EL (cell line): ENCODE data around the gene UBA3.

Experiments
- DNase-seq: peaks from one replicate; pipeline ENCODE4 v3.0.0-alpha.2; 2016

The UBA3 gene

DNA sequence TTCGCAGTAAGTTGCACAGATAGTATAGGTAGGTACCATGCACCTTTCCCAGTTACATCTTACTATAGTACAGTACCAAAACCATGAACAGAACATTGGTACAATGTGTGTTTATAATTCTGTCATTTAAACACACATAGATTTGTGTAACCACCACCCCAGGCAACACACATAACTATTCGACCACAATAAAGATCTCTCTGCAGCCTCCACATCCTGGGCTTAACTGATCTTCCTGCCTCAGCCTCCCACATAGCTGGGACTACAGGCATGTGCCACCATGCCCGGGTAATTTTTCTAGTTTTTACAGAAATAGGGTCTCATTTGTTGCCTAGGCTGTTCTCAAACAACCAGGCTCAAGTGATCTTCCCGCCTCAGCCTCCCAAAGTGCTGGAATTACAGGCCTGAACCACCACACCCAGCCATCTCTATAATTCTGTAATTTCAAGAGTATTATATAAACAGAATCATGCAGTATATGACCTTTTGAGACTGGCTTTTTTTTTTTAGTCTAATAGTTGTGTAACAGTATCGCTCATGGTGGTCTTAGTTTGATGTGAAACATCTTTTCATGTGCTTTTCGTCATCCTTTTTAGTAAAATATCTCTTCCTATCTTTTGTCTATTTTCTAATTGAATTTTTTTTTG is 14.7 kb downstream of the UBA3 start:
- no peak for DNase-seq

DNA sequence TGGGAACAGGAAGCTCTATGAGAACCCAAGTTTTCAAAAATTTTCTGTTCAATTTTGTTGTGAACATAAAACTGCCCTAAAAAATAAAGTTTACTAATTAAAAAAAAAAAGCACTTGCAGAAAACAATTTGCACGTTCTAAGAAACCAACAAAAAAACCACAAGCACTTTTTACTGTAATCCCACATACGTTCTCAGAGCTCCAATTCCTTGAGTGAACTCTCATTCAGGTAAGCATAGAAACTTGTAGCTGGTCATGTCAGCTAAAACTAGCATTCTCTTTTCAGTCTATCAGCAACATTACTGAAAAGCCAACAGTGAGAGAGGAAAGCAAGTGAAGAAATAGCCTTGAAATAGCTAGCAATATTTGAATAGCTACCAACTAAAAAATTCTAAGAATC is 16.5 kb downstream of the UBA3 start:
- DNase-seq = no peak

GRCh38 chr3:69059688-69060087 is 20.5 kb downstream of the UBA3 start:
- DNase-seq = no peak

- no peak for DNase-seq
Observed at GRCh38 chr3:69058947-69059224, 21.3 kb downstream of the UBA3 start.

GRCh38 chr3:69058180-69058946 is 21.8 kb downstream of the UBA3 start:
- no peak for DNase-seq

DNA sequence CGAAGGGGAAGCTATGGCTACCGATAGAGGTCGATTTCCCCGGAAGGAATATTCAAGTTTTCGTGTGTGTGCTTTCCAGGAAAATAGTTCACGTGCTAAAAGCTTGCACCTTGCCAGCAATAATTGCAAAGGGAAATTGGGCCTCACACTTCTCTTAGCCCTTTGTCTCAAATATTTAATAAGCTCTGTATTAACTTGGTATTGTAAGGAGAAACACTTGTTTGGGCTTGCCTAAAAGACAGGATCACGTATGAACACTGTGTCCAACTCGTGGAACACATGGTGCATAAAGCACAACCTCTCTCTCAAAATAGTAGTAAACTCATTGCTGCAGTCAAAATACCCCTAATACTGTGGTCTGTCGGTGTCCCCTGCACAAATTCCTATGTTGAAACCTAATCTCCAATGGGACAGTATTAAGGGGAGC is 27.7 kb downstream of the UBA3 start:
- DNase-seq = no peak

GRCh38 chr3:69051756-69052471 is 28.3 kb downstream of the UBA3 start, which contains the start of gene TMF1:
TSS of gene TMF1 (minus strand) at chr3:69052333. CDS start at chr3:69052086, 247 bp downstream.
- DNase-seq = peak; percentile 99

DNA sequence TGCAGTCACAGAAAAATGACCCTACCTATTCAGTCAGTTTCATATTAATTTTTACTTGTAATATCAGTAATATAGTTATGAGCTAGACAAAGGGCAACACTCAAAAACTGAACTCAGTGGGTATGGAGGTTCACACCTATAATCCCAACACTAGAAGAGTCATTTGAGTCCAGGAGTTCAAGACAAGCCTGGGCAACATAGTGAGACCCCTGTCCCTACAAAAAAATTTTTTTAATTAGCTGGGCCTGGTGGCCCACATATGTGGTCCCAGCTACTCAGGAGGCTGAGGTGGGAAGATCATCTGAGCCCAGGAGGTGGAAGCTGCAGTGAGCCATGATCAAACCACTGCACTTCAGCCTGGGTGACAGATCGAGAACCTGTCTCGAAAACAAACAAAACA is 31.2 kb downstream of the UBA3 start:
- DNase-seq = no peak

DNA sequence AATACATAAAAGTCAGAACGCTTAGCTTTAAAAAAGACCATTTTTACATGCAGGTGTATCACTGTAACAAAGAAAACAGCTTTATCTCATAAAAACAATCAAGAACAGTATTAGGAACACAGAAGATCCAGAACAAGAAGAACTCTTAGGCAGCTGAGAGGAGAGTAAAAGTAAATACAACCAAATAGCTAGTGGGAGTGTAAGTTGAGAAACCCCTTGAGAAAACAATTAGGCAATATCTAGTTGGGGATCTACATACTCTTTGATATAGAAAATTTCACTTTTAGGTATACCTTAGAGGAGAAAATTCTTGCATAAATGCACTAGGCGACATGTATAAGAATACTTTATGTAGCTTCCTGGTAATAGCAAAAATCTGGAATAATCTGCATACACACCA is 35.6 kb downstream of the UBA3 start:
- DNase-seq = no peak

- peak; percentile 84 for DNase-seq
Observed at GRCh38 chr3:69033470-69033869, 46.7 kb downstream of the UBA3 start.

- no peak for DNase-seq
Observed at GRCh38 chr3:69032737-69033136, 47.4 kb downstream of the UBA3 start.

- peak; percentile 71 for DNase-seq
Observed at GRCh38 chr3:69032142-69032541, 48.0 kb downstream of the UBA3 start.

GRCh38 chr3:69031635-69032034 is 48.5 kb downstream of the UBA3 start:
- DNase-seq = peak; percentile 18

GRCh38 chr3:69020857-69021256 is 59.3 kb downstream of the UBA3 start:
- no peak for DNase-seq

- DNase-seq = no peak
Observed at GRCh38 chr3:69020424-69020823, 59.7 kb downstream of the UBA3 start.

- DNase-seq = no peak
Observed at GRCh38 chr3:69016901-69017300, 63.3 kb downstream of the UBA3 start.

- no peak for DNase-seq
Observed at GRCh38 chr3:69016102-69016501, 64.1 kb downstream of the UBA3 start.

- DNase-seq = no peak
Observed at GRCh38 chr3:69014022-69014580, 66.1 kb downstream of the UBA3 start.

GRCh38 chr3:69013253-69014021 is 66.7 kb downstream of the UBA3 start, which contains the start of gene EOGT:
TSS of gene EOGT (minus strand) at chr3:69013684. CDS start at chr3:69009846, 3,838 bp downstream.
- peak; percentile 88 for DNase-seq

- DNase-seq = peak; percentile 59
Observed at GRCh38 chr3:69012800-69013252, 67.3 kb downstream of the UBA3 start.

- DNase-seq = peak; percentile 45
Observed at GRCh38 chr3:69012100-69012799, 67.9 kb downstream of the UBA3 start.
